HCT116 (cell line): Measurements from ENCODE around the gene ITPK1. TPM values are rescaled to one million over a fixed set of nuclear protein-coding genes. Genes with fewer than 3 reads are reported as not detected.

Experiments used
- ATAC-seq: fragments of 200-7000 bp; cut with Tn5 transposase; 2 replicates; pipeline ENCODE4 v1.9.1; 2020; ENCODE audit warnings: mild to moderate bottlenecking, moderate library complexity
- BruUV-seq: library from RNA; stranded (reverse); fragments of 400-500 nt; replicated peaks from 2 replicates; lab custom pipeline; 2021; lab: Mats Ljungman, UMichigan
- CTCF ChIA-PET: fragments of 300-600 bp; sonication (Branson Sonifier 250); formaldehyde crosslinking; loops from one replicate; lab custom pipeline; 2021; ENCODE audit warnings: antibody characterized with exemption; lab: Charles Lee
- POLR2A ChIA-PET: fragments of 300-600, 350-600 bp; sonication (Branson Sonifier 250); formaldehyde crosslinking; loops from one replicate; lab custom pipeline; 2021; ENCODE audit warnings: antibody characterized with exemption; lab: Charles Lee
- RAD21 ChIA-PET, 2 experiments: fragments of 300-600 bp; sonication (Branson Sonifier 250); formaldehyde crosslinking; loops; one replicate each; lab custom pipeline; 2023; ENCODE audit warnings: low total read pairs in 2 of 2; ENCODE audit not compliant: uncharacterized antibody in 2 of 2, unreplicated experiment in 2 of 2, low non-redundant PET in 1 of 2; lab: Charles Lee
- DNase-seq: peaks from one replicate; pipeline ENCODE4 v3.0.0-alpha.2; 2010; ENCODE audit warnings: low read depth, low spot score
- H2AFZ ChIP-seq: fragments of 200-600 bp; shearing (Covaris generic), sonication (generic); 2 replicates; pipeline ENCODE4 v1.6.1; 2017; ENCODE audit warnings: low read depth, mixed run types, mixed read lengths, antibody characterized with exemption, low read length; ENCODE audit not compliant: poor library complexity, severe bottlenecking
- H3K27ac ChIP-seq: 2 replicates; pipeline ENCODE4 v1.5.1; 2012; ENCODE audit warnings: low read depth, low read length
- H3K27me3 ChIP-seq: fragments of 200-600 bp; sonication (generic); 2 replicates; pipeline ENCODE4 v1.6.1; 2016; ENCODE audit warnings: mixed run types, low read length, mixed read lengths; ENCODE audit not compliant: insufficient read depth
- H3K36me3 ChIP-seq, 2 experiments: fragments of 200-500 bp in 1 of 2; fragments of 200-600 bp in 1 of 2; sonication (Bioruptor generic) in 1 of 2; sonication (generic) in 1 of 2; 2 replicates each; pipeline versions ENCODE4 v1.5.1 to v1.6.1; 2014 to 2016; ENCODE audit warnings: low read length in 2 of 2, inconsistent platforms in 1 of 2, mixed read lengths in 1 of 2, mixed run types in 1 of 2; ENCODE audit not compliant: insufficient read depth in 2 of 2, control insufficient read depth in 1 of 2
- H3K4me1 ChIP-seq, 2 experiments: fragments of 200-600 bp in 1 of 2; sonication (generic) in 1 of 2; 2 replicates each; pipeline versions ENCODE4 v1.5.1 to v1.6.1; 2012 to 2017; ENCODE audit warnings: low read length in 2 of 2, inconsistent platforms in 1 of 2, mild to moderate bottlenecking in 1 of 2, mixed read lengths in 1 of 2, mixed run types in 1 of 2, moderate library complexity in 1 of 2; ENCODE audit not compliant: insufficient read depth in 2 of 2, control insufficient read depth in 1 of 2
- H3K4me2 ChIP-seq: fragments of 200-600 bp; sonication (generic); 2 replicates; pipeline ENCODE4 v1.6.1; 2017; ENCODE audit warnings: mixed run types, low read length, mixed read lengths
- H3K4me3 ChIP-seq, 2 experiments: fragments of 200-600 bp in 1 of 2; sonication (generic) in 1 of 2; replicated peaks in 1 of 2; 2 replicates each; pipeline ENCODE4 v1.5.1; 2011 to 2016; ENCODE audit warnings: low read length in 2 of 2, control low read depth in 1 of 2, low read depth in 1 of 2, mild to moderate bottlenecking in 1 of 2, mixed read lengths in 1 of 2, mixed run types in 1 of 2
- H3K79me2 ChIP-seq: fragments of 200-600 bp; sonication (generic); 2 replicates; pipeline ENCODE4 v1.6.1; 2017; ENCODE audit warnings: mild to moderate bottlenecking, mixed run types, low read length, moderate library complexity, mixed read lengths; ENCODE audit not compliant: insufficient read depth
- H3K9ac ChIP-seq: fragments of 200-600 bp; sonication (generic); 2 replicates; pipeline ENCODE4 v1.6.1; 2016; ENCODE audit warnings: low read length, mixed read lengths
- H3K9me2 ChIP-seq: fragments of 200-600 bp; sonication (generic), shearing (Covaris generic); 2 replicates; pipeline ENCODE4 v1.6.1; 2017; ENCODE audit warnings: mixed run types, mild to moderate bottlenecking, moderate library complexity; ENCODE audit not compliant: insufficient read depth
- H3K9me3 ChIP-seq, 2 experiments: fragments of 200-500 bp in 1 of 2; fragments of 200-600 bp in 1 of 2; sonication (Bioruptor generic) in 1 of 2; sonication (generic) in 1 of 2; 2 replicates each; pipeline ENCODE4 v1.6.1; 2014 to 2017; ENCODE audit warnings: low read length in 2 of 2, mixed read lengths in 2 of 2, inconsistent platforms in 1 of 2, low read depth in 1 of 2, mild to moderate bottlenecking in 1 of 2, mixed run types in 1 of 2, moderate library complexity in 1 of 2; ENCODE audit not compliant: control insufficient read depth in 1 of 2, insufficient read depth in 1 of 2
- H4K20me1 ChIP-seq: fragments of 200-600 bp; sonication (generic), shearing (Covaris generic); 2 replicates; pipeline ENCODE4 v1.6.1; 2017; ENCODE audit warnings: mixed run types, mild to moderate bottlenecking, moderate library complexity; ENCODE audit not compliant: insufficient read depth
- CBX3 ChIP-seq: IDR thresholded peaks from 2 replicates; pipeline ENCODE4 v1.6.1; 2012; ENCODE audit warnings: low read depth
- CEBPB ChIP-seq: IDR thresholded peaks from 2 replicates; pipeline ENCODE4 v1.6.1; 2012; ENCODE audit warnings: low read depth
- EGR1 ChIP-seq: IDR thresholded peaks from 2 replicates; pipeline ENCODE4 v1.6.1; 2012; ENCODE audit warnings: low read depth
- EZH2phosphoT487 ChIP-seq: fragments of 200-600 bp; IDR thresholded peaks from 2 replicates; pipeline ENCODE4 v1.6.1; 2018; ENCODE audit warnings: antibody characterized with exemption, borderline replicate concordance
- POLR2A ChIP-seq: IDR thresholded peaks from 2 replicates; pipeline ENCODE4 v1.7.0; 2011; ENCODE audit warnings: borderline replicate concordance; ENCODE audit not compliant: insufficient read depth, insufficient read length; ENCODE audit errors: extremely low read depth
- POLR2AphosphoS5 ChIP-seq: IDR thresholded peaks from 2 replicates; pipeline ENCODE4 v1.6.1; 2011; ENCODE audit warnings: mild to moderate bottlenecking, low read depth, low read length, moderate library complexity
- REST ChIP-seq: IDR thresholded peaks from 2 replicates; pipeline ENCODE4 v1.6.1; 2012; ENCODE audit warnings: low read depth
- SP1 ChIP-seq: IDR thresholded peaks from 2 replicates; pipeline ENCODE4 v1.6.1; 2012; ENCODE audit warnings: low read depth
- SRF ChIP-seq: IDR thresholded peaks from 2 replicates; pipeline ENCODE4 v1.6.1; 2012; ENCODE audit warnings: low read depth
- TCF7L2 ChIP-seq: IDR thresholded peaks from 2 replicates; pipeline ENCODE4 v1.7.0; 2011; ENCODE audit warnings: borderline replicate concordance, inconsistent platforms; ENCODE audit not compliant: insufficient read depth, insufficient read length; ENCODE audit errors: extremely low read depth
- ZBTB33 ChIP-seq: IDR thresholded peaks from 2 replicates; pipeline ENCODE4 v1.6.1; 2011; ENCODE audit warnings: mild to moderate bottlenecking, low read length, moderate library complexity; ENCODE audit not compliant: insufficient replicate concordance; ENCODE audit errors: extremely low read depth
- ZFX ChIP-seq: fragments of 450-650 bp; IDR thresholded peaks from 2 replicates; pipeline ENCODE4 v1.6.1; 2017
- intact Hi-C: fragments of 100-400 bp; cut with micrococcal nuclease; formaldehyde crosslinking; loops from 2 replicates; pipeline ENCODE4 v1.10.0; 2022
- total RNA-seq: library from RNA; stranded (reverse); gene quantifications from one replicate; pipeline ENCODE4 v1.2.1, GENCODE V29; 2021; ENCODE audit not compliant: unreplicated experiment

ITPK1 gene
- total RNA-seq, 1 experiment from 2014 or later, result 70.2 TPM

GRCh38 chr14:93017301-93017797 lies 98.4 kb downstream of the ITPK1 start:
- no peak overlapping the region for H3K9ac ChIP-seq
- no peak overlapping the region for H3K27ac ChIP-seq
- ChIA-PET POLR2A (no interaction called here), CTCF (no interaction called here), RAD21 (no interaction called here)
- H3K9me3 ChIP-seq, result no peaks in the 10 kb centered on the region
- H3K4me3 ChIP-seq, result no peak overlapping the region
- no TSS peak for BruUV-seq
- DNase-seq (no peak), ATAC-seq (no peak)
- TF ChIP-seq SP1 (no peak), TCF7L2 (no peak), EGR1 (no peak), CEBPB (no peak), EZH2phosphoT487 (no peak)
- peaks cover 0 to 6% of the 10 kb centered on the region in 2 experiments; a peak in 2 of 4 replicates for H3K4me1 ChIP-seq
- intact Hi-C loops, result no loop called here
- H3K9me2 ChIP-seq, result no peaks in the 10 kb centered on the region
- H3K79me2 ChIP-seq, result peaks cover 2% of the 10 kb centered on the region; the same call in 1 of the 2 replicates
- H4K20me1 ChIP-seq, result no peaks in the 10 kb centered on the region
- no peaks in the 10 kb centered on the region for H3K36me3 ChIP-seq
- no peak overlapping the region for H2AFZ ChIP-seq
- H3K27me3 ChIP-seq, result no peaks in the 10 kb centered on the region
- no peak overlapping the region for H3K4me2 ChIP-seq

GRCh38 chr14:93016275-93016845 lies 99.4 kb downstream of the ITPK1 start:
- ATAC-seq, result no peak
- Histone ChIP-seq H3K36me3 (no peaks in the 10 kb centered on the region), H3K4me3 (no peak overlapping the region), H2AFZ (no peak overlapping the region), H3K79me2 (no peaks in the 10 kb centered on the region; the same call in 1 of the 2 replicates), H3K4me2 (no peak overlapping the region), H3K27ac (no peak overlapping the region), H3K9ac (no peak overlapping the region), H3K4me1 (peaks cover 0 to 6% of the 10 kb centered on the region in 2 experiments; a peak in 2 of 4 replicates), H4K20me1 (no peaks in the 10 kb centered on the region), H3K9me2 (no peaks in the 10 kb centered on the region), H3K9me3 (no peaks in the 10 kb centered on the region), H3K27me3 (no peaks in the 10 kb centered on the region)
- TF ChIP-seq ZFX, result no peak
- no peak for TF ChIP-seq REST
- TF ChIP-seq TCF7L2, result no peak
- TF ChIP-seq ZBTB33, result no peak
- no peak for TF ChIP-seq SRF
- no peak for TF ChIP-seq POLR2AphosphoS5
- TF ChIP-seq EZH2phosphoT487, result no peak
- no peak for TF ChIP-seq CBX3
- TF ChIP-seq CEBPB, result no peak
- no peak for TF ChIP-seq POLR2A
- ChIA-PET RAD21 (no interaction called here), POLR2A (no interaction called here), CTCF (no interaction called here)
- intact Hi-C loops, result no loop called here
- DNase-seq, result no peak
- no TSS peak for BruUV-seq
